Ascending aorta (tissue), 2 donors: ENCODE results near the gene RNF157. TPM values are rescaled to one million over a fixed set of nuclear protein-coding genes. Genes with fewer than 3 reads are reported as not detected.
A peak's percentile ranks its signal among the peaks of the same experiment; 100 is the strongest.

ENCODE experiments used
- DNase-seq, 2 donors: peaks; one replicate each; pipeline ENCODE4 v3.0.0-alpha.2; 2019; ENCODE audit warnings: low spot score in 2 of 2
- H3K27ac ChIP-seq, 2 donors: fragments of 200-600 bp; sonication (generic); one replicate each; pipeline ENCODE4 v1.5.1; 2016 to 2017; ENCODE audit warnings: mild to moderate bottlenecking in 1 of 2
- H3K27me3 ChIP-seq: fragments of 200-600 bp; sonication (generic); one replicate; pipeline ENCODE4 v1.5.1; 2017
- H3K36me3 ChIP-seq, 2 donors: fragments of 200-600 bp; sonication (generic); one replicate each; pipeline ENCODE4 v1.5.1; 2016
- H3K4me1 ChIP-seq, 2 donors: fragments of 200-600 bp; sonication (generic); one replicate each; pipeline ENCODE4 v1.5.1; 2016 to 2017; ENCODE audit warnings: mild to moderate bottlenecking in 1 of 2
- H3K4me3 ChIP-seq, 2 donors: fragments of 200-600 bp; sonication (generic); one replicate each; pipeline ENCODE4 v1.5.1; 2016 to 2017; ENCODE audit warnings: mild to moderate bottlenecking in 1 of 2
- H3K9me3 ChIP-seq, 2 donors: fragments of 200-600 bp; sonication (generic); one replicate each; pipeline ENCODE4 v1.5.1; 2016
- intact Hi-C: fragments of 100-400 bp; cut with DNase I; formaldehyde crosslinking; loops from one replicate; pipeline ENCODE4 v1.15.1; 2023
- total RNA-seq: library from RNA; depleted of rRNA; stranded (reverse); fragments of >200 nt; gene quantifications from one replicate; pipeline ENCODE4 v1.1.0, GENCODE V29; 2016
- TF ChIP-seq, protein P1 (sequence below), 3 experiments: fragments of 200-600 bp in 2 of 3; fragments of 450-650 bp in 1 of 3; sonication (generic) in 2 of 3; IDR thresholded peaks; one replicate each; pipeline ENCODE4 v1.5.1; 2016 to 2019; ENCODE audit warnings: antibody characterized with exemption in 3 of 3, mild to moderate bottlenecking in 1 of 3, moderate library complexity in 1 of 3

Gene RNF157
- total RNA-seq, 1 donor from 2014 or later, result 2.4 TPM

DNA sequence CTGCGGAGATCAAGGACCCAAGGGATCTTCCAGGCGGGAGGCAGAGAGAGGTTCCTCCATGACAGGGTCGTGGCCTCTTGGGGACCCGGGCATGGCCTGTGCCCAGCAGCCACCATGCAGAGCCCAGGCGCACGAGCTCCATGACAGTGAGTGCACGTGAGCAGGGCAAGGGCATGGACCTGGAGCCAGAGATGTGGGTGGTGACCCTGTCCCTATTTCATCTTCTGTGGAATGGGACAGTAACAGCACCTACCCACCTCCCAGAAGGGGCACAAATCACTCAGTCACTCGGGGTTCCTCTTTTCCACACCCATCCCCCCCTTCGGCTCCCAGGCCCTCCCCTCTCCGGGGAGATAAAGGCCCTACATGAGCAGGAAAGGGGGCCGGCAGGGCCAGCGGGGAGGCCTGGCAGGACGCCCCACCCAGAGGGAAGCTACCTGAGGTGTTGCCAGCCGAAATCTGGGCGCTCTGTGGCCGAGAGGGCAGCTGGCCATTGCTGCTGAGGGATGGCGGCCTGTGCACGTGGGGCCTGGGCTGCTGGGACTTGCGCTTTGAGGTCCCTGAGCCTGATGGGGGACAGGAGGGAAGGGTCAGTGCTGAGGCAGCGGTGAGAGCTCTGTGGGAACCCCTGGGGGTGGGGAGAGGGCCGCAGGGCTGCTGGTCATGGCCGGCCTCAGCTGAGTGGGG lies 35.2 kb upstream of the RNF157 start:
- Histone ChIP-seq H3K4me3 (no peak overlapping the region), H3K27ac (no peak overlapping the region), H3K27me3 (no peaks in the 10 kb centered on the region), H3K36me3 (peaks cover 1 to 2% of the 10 kb centered on the region in 2 donors), H3K9me3 (no peaks in the 10 kb centered on the region), H3K4me1 (peaks cover 2 to 19% of the 10 kb centered on the region in 2 donors)
- no peak for DNase-seq
- intact Hi-C loops, result loop anchor here (5.0 to 10.0 kb wide), 2 partner anchors 33 to 371 kb away; partner anchors contain the start of genes MRPL38 and RNF157
- TF ChIP-seq, protein P1, sequence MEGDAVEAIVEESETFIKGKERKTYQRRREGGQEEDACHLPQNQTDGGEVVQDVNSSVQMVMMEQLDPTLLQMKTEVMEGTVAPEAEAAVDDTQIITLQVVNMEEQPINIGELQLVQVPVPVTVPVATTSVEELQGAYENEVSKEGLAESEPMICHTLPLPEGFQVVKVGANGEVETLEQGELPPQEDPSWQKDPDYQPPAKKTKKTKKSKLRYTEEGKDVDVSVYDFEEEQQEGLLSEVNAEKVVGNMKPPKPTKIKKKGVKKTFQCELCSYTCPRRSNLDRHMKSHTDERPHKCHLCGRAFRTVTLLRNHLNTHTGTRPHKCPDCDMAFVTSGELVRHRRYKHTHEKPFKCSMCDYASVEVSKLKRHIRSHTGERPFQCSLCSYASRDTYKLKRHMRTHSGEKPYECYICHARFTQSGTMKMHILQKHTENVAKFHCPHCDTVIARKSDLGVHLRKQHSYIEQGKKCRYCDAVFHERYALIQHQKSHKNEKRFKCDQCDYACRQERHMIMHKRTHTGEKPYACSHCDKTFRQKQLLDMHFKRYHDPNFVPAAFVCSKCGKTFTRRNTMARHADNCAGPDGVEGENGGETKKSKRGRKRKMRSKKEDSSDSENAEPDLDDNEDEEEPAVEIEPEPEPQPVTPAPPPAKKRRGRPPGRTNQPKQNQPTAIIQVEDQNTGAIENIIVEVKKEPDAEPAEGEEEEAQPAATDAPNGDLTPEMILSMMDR (IDR thresholded peaks at IDR 0.05), result no peak

DNA sequence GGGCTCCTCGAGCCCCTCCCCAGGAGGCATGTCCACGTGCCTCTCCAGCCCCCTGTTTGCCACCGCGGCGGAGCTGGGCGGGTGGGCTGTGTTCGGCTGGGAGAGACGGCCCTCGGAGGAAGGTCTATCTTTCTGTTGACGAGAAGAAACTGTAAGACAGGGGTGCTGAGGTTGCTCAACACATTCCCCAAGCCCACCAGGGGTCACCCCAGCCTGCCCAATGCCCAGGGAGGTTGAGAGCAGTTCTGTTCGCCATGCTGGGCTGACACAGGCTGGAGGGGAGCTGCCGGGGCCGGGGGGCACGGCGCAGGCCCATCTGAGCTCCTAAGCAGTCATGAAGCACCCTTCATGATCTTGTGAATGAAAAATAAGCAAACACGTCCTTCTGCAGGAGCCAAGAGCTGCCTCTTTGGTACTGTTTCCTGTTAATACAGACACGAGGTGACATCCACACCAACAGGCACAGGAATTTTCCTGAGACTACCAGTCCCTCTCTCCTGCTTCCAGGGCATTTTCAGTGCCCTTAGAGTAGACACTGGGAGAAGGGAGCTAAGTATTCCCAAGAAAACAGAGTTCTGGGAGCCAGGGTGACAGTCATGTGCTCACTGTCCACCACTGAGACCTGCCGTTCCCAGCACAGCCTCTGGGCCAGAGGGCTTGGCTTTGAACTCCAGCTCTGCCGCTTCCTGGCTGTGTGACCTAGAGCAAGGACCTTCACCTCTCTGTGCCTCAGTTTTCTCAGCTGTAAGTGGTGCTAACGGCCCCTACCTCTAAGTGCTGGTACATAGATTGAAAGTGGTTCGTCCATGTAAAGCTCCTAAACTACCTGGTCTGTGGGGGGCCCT lies 34.0 kb upstream of the RNF157 start:
- intact Hi-C loops, result loop anchor here (10.0 kb wide), 1 partner anchor 370 kb away; the partner anchor contains the start of gene MRPL38
- H3K27me3 ChIP-seq, result no peaks in the 10 kb centered on the region
- no peak overlapping the region for H3K4me3 ChIP-seq
- H3K36me3 ChIP-seq, result peaks cover 8 to 13% of the 10 kb centered on the region in 2 donors
- DNase-seq, result no peak
- H3K4me1 ChIP-seq, result peaks cover 2 to 18% of the 10 kb centered on the region in 2 donors
- H3K9me3 ChIP-seq, result no peaks in the 10 kb centered on the region
- TF ChIP-seq, protein P1 (IDR thresholded peaks at IDR 0.05), result no peak
- no peak overlapping the region for H3K27ac ChIP-seq

DNA sequence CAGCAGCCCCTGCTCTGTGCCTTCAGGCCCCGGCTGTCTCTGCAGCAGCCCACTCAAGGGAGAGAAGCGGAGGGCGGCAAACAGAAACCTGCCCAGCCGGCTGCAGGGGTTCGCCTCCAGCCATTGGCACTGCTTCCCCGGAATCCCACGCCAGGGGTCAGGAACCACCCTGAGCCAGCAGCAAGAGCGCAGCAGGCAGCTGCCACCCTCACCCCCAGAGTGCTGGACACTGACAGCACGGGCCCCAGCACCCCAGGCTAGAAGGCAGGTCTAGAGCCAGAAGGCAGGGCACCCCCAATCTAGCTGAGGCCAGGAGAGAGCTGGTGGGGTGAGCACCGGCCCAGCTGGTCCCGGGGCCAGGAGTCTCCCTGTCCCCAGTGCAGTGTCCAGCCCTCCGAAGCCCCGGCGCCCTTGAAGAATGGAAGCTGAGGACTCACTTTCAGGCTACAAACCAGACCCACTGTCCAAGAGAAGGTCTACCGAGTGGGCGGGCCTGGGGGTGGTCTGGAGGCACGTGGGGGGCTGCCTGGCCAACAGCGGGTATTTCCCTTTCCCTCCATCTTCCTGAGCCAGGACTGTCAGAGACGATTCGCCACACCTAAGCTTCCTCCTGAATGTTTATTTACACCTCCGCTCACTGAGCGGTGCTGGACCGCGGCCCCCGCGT lies 33.3 kb upstream of the RNF157 start:
- Histone ChIP-seq H3K27ac (no peak overlapping the region), H3K27me3 (no peaks in the 10 kb centered on the region)
- intact Hi-C loops, result loop anchor here (10.0 kb wide), 1 partner anchor 369 kb away; the partner anchor contains the start of gene MRPL38

DNA sequence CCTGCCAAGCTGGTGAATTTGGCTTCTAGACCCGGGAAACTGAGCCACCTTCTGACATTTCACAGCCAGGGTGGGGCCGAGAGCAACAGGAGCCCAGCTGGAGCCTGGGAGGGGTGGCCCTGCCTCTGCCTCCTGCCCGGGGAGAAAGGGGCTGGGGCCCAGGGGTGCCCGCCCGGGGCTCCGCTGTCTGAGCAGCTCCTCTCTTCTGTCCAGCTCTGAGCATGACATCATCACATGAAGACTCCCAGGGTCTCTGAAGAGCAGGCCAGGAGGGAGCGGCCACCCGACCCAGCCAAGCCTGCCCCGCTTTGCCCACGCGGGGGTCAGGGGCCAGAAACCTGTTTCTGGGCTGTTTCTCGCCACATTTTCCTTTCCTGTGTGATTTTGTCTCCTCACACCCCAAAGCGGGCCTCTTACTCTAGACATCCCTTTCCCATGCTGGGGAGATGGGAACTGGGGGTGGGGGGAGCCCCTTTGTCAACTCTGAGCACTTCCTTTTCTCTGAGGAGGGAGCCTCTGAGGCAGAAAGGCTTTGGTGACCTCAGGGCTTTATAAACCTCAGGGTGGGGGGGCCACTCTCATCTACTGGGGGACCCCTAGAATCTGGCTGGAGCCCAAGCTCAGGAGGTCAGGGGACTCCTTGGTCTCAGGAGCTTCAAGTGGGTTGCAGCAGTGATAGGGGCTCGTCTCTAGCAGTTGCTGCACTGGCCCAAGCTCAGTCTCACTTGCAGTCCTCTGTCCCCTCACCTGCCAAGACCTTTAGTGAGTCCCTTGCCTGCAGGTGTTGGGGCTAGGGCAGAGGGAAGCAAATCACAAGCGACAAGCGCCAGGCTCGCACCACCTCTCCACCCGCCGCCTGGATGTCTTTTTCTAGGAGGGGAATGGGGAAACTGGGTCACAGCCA lies 32.5 kb upstream of the RNF157 start:
- DNase-seq, result no peak
- Histone ChIP-seq H3K36me3 (peaks cover 8 to 15% of the 10 kb centered on the region in 2 donors), H3K4me3 (peak overlapping the region in 1 of 2 donors; percentile 58), H3K9me3 (no peaks in the 10 kb centered on the region), H3K4me1 (peaks cover 2 to 21% of the 10 kb centered on the region in 2 donors), H3K27ac (peak overlapping the region; percentile 4 to 25), H3K27me3 (no peaks in the 10 kb centered on the region)
- TF ChIP-seq, protein P1 (IDR thresholded peaks at IDR 0.05), result no peak
- intact Hi-C loops, result loop anchor here (10.0 kb wide), 1 partner anchor 368 kb away; the partner anchor contains the start of gene MRPL38

More for the DNA sequence above, 33.3 kb upstream of the RNF157 start:
- Histone ChIP-seq H3K4me1 (peaks cover 2 to 19% of the 10 kb centered on the region in 2 donors), H3K36me3 (peaks cover 8 to 15% of the 10 kb centered on the region in 2 donors), H3K9me3 (no peaks in the 10 kb centered on the region), H3K4me3 (no peak overlapping the region)
- TF ChIP-seq, protein P1 (IDR thresholded peaks at IDR 0.05), result no peak
- no peak for DNase-seq
